Stomach smooth muscle (tissue), 2 donors: Measurements from ENCODE around the gene COASY.

Source experiments
- H3K27ac ChIP-seq: one replicate; pipeline ENCODE4 v1.7.0; 2013; ENCODE audit warnings: mild to moderate bottlenecking, low read length, inconsistent platforms
- H3K27me3 ChIP-seq, 2 donors: one replicate each; pipeline ENCODE4 v1.7.0; 2013; ENCODE audit warnings: low read length in 2 of 2; ENCODE audit not compliant: insufficient read depth in 2 of 2, control insufficient read depth in 1 of 2
- H3K36me3 ChIP-seq, 2 donors: one replicate each; pipeline ENCODE4 v1.7.0; 2013; ENCODE audit warnings: low read length in 2 of 2; ENCODE audit not compliant: control insufficient read depth in 2 of 2, insufficient read depth in 2 of 2
- H3K4me1 ChIP-seq: one replicate; pipeline ENCODE4 v1.7.0; 2013; ENCODE audit warnings: low read length; ENCODE audit not compliant: control insufficient read depth, insufficient read depth
- H3K4me3 ChIP-seq, 2 donors: one replicate each; pipeline ENCODE4 v1.7.0; 2013; ENCODE audit warnings: low read length in 2 of 2
- H3K9ac ChIP-seq, 2 donors: one replicate each; pipeline ENCODE4 v1.7.0; 2013; ENCODE audit warnings: low read length in 2 of 2, mild to moderate bottlenecking in 1 of 2
- H3K9me3 ChIP-seq, 2 donors: one replicate each; pipeline ENCODE4 v1.7.0; 2013; ENCODE audit warnings: low read length in 2 of 2; ENCODE audit not compliant: control insufficient read depth in 2 of 2
- donor health status: healthy.
- donor health status: Pancreatic carcinoma.

COASY gene

DNA sequence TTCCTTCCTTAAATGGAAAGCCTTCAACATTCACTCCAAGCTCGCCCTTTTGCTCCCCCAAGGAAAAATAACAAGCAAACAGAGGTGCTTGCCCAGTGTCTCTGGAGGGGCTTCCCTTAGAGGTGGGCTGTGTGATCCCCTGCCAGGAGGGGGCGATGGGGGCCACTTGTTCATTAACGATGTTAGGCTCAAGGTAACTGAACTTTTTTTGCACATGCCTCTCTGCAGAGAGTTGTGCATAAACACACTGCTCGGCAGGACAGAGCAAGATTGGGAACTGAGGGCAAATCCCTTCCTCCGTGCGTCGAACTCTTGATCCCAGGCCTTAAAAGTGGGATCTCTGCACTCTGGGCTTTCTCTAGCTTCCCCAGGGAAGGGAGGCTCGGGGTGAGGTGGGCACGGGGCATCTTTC lies 41.4 kb upstream of the COASY start:
- Histone ChIP-seq H3K4me3 (peak overlapping the region; percentile 34 to 47), H3K9ac (peak overlapping the region; percentile 61 to 74)

DNA sequence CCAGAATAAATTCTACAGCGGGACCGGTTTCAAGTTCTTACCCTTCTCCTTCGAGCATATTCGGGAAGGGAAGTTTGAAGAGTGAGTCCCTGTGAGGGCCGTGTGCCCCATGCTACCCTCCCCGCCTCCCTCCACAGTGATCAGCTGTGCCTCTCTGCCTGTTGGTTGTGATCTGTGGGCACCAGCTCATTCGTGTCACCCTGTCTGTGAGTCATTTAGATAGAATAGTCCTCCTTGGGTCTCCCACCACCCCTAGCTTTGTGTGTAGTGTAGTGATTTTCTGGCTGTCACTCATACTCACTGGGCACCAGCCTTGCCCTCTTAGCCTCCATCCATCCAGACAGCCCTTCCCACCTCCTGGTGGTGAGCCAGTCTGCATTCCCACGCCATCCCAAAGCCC lies 40.9 kb upstream of the COASY start:
- H3K27me3 ChIP-seq: no peaks in the 10 kb centered on the region
- peak overlapping the region; percentile 61 to 74 for H3K9ac ChIP-seq
- peak overlapping the region; percentile 21 to 47 for H3K4me3 ChIP-seq
- H3K4me1 ChIP-seq: peaks cover 78% of the 10 kb centered on the region
- peaks cover 6% of the 10 kb centered on the region in 2 donors for H3K36me3 ChIP-seq
- H3K27ac ChIP-seq: peak overlapping the region; percentile 100
- no peaks in the 10 kb centered on the region for H3K9me3 ChIP-seq

More for the DNA sequence above, 41.4 kb upstream of the COASY start:
- H3K27ac ChIP-seq: peak overlapping the region; percentile 100
- no peaks in the 10 kb centered on the region for H3K27me3 ChIP-seq
- no peaks in the 10 kb centered on the region for H3K9me3 ChIP-seq
- peaks cover 6% of the 10 kb centered on the region in 2 donors for H3K36me3 ChIP-seq
- peaks cover 77% of the 10 kb centered on the region for H3K4me1 ChIP-seq

DNA sequence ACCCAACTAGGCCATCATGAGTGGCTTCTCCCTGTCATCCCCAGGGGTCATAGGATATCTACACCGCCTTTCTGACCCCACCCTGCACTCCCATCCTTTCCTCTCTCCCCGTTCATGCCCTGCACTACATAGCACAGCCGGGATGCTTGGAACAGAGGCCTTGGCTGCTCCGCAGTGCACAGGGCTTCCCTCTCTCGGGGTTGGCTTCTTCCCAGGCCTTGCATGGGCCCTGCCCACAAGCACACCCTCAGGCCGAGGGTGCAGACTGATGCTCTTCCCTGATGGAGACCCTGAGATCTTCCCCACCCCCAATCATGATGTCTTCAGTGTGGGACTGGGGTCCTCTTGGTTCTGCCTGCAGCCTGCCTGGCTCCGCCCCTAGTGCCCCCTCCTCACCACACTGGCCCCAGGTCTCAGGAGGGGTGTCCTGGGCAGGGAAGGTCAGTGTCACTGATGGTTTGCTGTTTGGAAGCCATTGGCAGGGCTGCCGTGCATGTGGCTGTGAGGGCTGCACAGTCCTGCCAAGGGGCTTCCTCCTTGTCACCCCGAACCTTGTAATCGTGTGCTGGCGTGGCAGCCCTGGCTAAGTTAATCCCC lies 40.2 kb upstream of the COASY start:
- peak overlapping the region; percentile 61 to 74 for H3K9ac ChIP-seq
- H3K36me3 ChIP-seq: peaks cover 0 to 2% of the 10 kb centered on the region in 2 donors
- H3K27me3 ChIP-seq: no peaks in the 10 kb centered on the region
- H3K27ac ChIP-seq: peak overlapping the region; percentile 100
- peaks cover 74% of the 10 kb centered on the region for H3K4me1 ChIP-seq
- no peaks in the 10 kb centered on the region for H3K9me3 ChIP-seq
- H3K4me3 ChIP-seq: peak overlapping the region; percentile 21 to 47

GRCh38 chr17:42522263-42522790 lies 39.6 kb upstream of the COASY start:
- Histone ChIP-seq H3K4me1 (peaks cover 74% of the 10 kb centered on the region), H3K9ac (peak overlapping the region; percentile 61 to 74), H3K36me3 (peaks cover 0 to 2% of the 10 kb centered on the region in 2 donors), H3K4me3 (peak overlapping the region in 1 of 2 donors; percentile 47), H3K27me3 (no peaks in the 10 kb centered on the region), H3K27ac (peak overlapping the region; percentile 100), H3K9me3 (no peaks in the 10 kb centered on the region)

DNA sequence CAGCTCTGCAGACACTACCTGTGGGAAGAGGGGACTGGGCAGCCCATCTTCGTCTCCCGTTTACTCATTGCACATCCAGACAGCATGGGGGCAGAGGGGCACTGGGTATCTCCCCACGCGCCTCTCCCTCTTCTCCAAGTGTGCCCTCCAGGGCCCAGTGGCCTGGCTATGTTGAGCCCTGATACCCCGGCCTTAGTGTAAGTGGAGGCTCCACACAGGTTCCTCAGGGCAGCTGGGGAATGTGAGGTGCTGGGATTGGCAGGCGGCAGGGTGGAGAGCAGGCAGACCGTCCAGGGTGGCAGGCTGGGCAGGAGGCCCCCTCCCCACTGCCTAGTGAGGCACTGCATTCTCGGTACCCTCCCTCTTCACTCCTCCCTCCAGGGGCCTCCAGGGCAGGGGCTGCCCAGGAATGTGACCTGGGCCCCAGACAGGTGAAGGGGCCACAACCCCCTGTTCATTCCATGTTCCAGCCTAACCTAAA lies 39.1 kb upstream of the COASY start:
- Histone ChIP-seq H3K27me3 (no peaks in the 10 kb centered on the region), H3K4me3 (peak overlapping the region in 1 of 2 donors; percentile 47), H3K9me3 (no peaks in the 10 kb centered on the region), H3K9ac (peak overlapping the region; percentile 61 to 74), H3K4me1 (peaks cover 72% of the 10 kb centered on the region), H3K27ac (peak overlapping the region; percentile 100), H3K36me3 (peaks cover 0 to 2% of the 10 kb centered on the region in 2 donors)

GRCh38 chr17:42525221-42525620 lies 36.7 kb upstream of the COASY start:
- no peaks in the 10 kb centered on the region for H3K9me3 ChIP-seq
- no peak overlapping the region for H3K4me3 ChIP-seq
- no peak overlapping the region for H3K9ac ChIP-seq
- peaks cover 0 to 2% of the 10 kb centered on the region in 2 donors for H3K36me3 ChIP-seq
- H3K27ac ChIP-seq: no peak overlapping the region
- peaks cover 51% of the 10 kb centered on the region for H3K4me1 ChIP-seq
- no peaks in the 10 kb centered on the region for H3K27me3 ChIP-seq

- Histone ChIP-seq H3K36me3 (peaks cover 0 to 2% of the 10 kb centered on the region in 2 donors), H3K9me3 (no peaks in the 10 kb centered on the region), H3K27me3 (no peaks in the 10 kb centered on the region), H3K9ac (no peak overlapping the region), H3K27ac (no peak overlapping the region), H3K4me3 (no peak overlapping the region), H3K4me1 (peaks cover 50% of the 10 kb centered on the region)
These were observed 35.9 kb upstream of the COASY start for GRCh38 chr17:42526031-42526444.

- no peaks in the 10 kb centered on the region for H3K36me3 ChIP-seq
- H3K9ac ChIP-seq: no peak overlapping the region
- H3K4me3 ChIP-seq: no peak overlapping the region
- no peaks in the 10 kb centered on the region for H3K9me3 ChIP-seq
- H3K4me1 ChIP-seq: peaks cover 40% of the 10 kb centered on the region
- H3K27me3 ChIP-seq: no peaks in the 10 kb centered on the region
- no peak overlapping the region for H3K27ac ChIP-seq
These were observed 34.0 kb upstream of the COASY start for GRCh38 chr17:42527932-42528331.

GRCh38 chr17:42529061-42529460 lies 32.9 kb upstream of the COASY start:
- Histone ChIP-seq H3K9me3 (no peaks in the 10 kb centered on the region), H3K36me3 (no peaks in the 10 kb centered on the region), H3K9ac (no peak overlapping the region), H3K4me3 (no peak overlapping the region), H3K27me3 (no peaks in the 10 kb centered on the region), H3K27ac (no peak overlapping the region), H3K4me1 (peaks cover 36% of the 10 kb centered on the region)

GRCh38 chr17:42530952-42531454 lies 30.9 kb upstream of the COASY start:
- Histone ChIP-seq H3K4me3 (no peak overlapping the region), H3K4me1 (peaks cover 40% of the 10 kb centered on the region), H3K27me3 (no peaks in the 10 kb centered on the region), H3K9me3 (no peaks in the 10 kb centered on the region), H3K36me3 (no peaks in the 10 kb centered on the region), H3K27ac (peak overlapping the region; percentile 70), H3K9ac (no peak overlapping the region)
